Transverse colon (tissue), 4 donors: ENCODE results near the gene PSME1. TPM values are rescaled to one million over a fixed set of nuclear protein-coding genes. Genes with fewer than 3 reads are reported as not detected.
A peak's percentile ranks its signal among the peaks of the same experiment; 100 is the strongest.

Experiments
- DNase-seq: peaks from one replicate; pipeline ENCODE4 v3.0.0-alpha.2; 2019
- H3K27ac ChIP-seq, 4 donors: fragments of 200-600 bp; sonication (generic); 2 replicates each; pipeline ENCODE4 v1.5.1; 2016 to 2018; ENCODE audit warnings: inconsistent platforms in 4 of 4
- H3K27me3 ChIP-seq: fragments of 200-600 bp; sonication (generic); 2 replicates; pipeline ENCODE4 v1.5.1; 2017; ENCODE audit warnings: inconsistent platforms
- H3K36me3 ChIP-seq, 4 donors: fragments of 200-600 bp; sonication (generic); 2 replicates each; pipeline ENCODE4 v1.5.1; 2017 to 2019; ENCODE audit warnings: inconsistent platforms in 4 of 4
- H3K4me1 ChIP-seq, 4 donors: fragments of 200-600 bp; sonication (generic); 2 replicates each; pipeline ENCODE4 v1.5.1; 2017 to 2020; ENCODE audit warnings: inconsistent platforms in 4 of 4
- H3K4me3 ChIP-seq, 4 donors: fragments of 200-600 bp; sonication (generic); 1 replicate in 1 of 4; 2 replicates in 3 of 4; pipeline versions ENCODE4 v1.5.1 to v1.6.1; 2017 to 2019; ENCODE audit warnings: inconsistent platforms in 4 of 4
- H3K9me3 ChIP-seq, 2 donors: fragments of 200-600 bp; sonication (generic); 2 replicates each; pipeline ENCODE4 v1.5.1; 2017 to 2019; ENCODE audit warnings: inconsistent platforms in 2 of 2
- EP300 ChIP-seq: sonication (generic); formaldehyde crosslinking; IDR thresholded peaks from one replicate; pipeline ENCODE4 v1.6.1; 2017; ENCODE audit warnings: antibody characterized with exemption, low read depth
- POLR2A ChIP-seq: fragments of 450-650 bp; IDR thresholded peaks from one replicate; pipeline ENCODE4 v1.6.1; 2016; ENCODE audit warnings: antibody characterized with exemption, mild to moderate bottlenecking, moderate library complexity
- POLR2AphosphoS5 ChIP-seq, 3 donors: sonication (generic); formaldehyde crosslinking; IDR thresholded peaks; one replicate each; pipeline ENCODE4 v1.6.1; 2016; ENCODE audit warnings: antibody characterized with exemption in 3 of 3
- WGBS, 2 donors: methylation state at CpG; one replicate each; pipeline ENCODE4 v1.1.5; 2018; ENCODE audit warnings: low coverage in 1 of 2; 5-methylcytosine and 5-hydroxymethylcytosine counted together
- in situ Hi-C, 4 donors: fragments of 200-750 bp; cut with MboI; loops; one replicate each; pipeline versions ENCODE4 v1.15.0 to v1.15.1; 2017; ENCODE audit warnings: low sequenced_read_pairs in 3 of 4, low pct_ligation_motif_present in 1 of 4, low pct_unique_long_range_greater_than_20kb in 1 of 4
- intact Hi-C: fragments of 100-400 bp; cut with DNase I; formaldehyde crosslinking; loops from one replicate; pipeline ENCODE4 v1.15.1; 2023; ENCODE audit warnings: low total_unique reads
- total RNA-seq, 4 donors: library from RNA; depleted of rRNA; stranded (reverse); fragments of >200 nt; gene quantifications; one replicate each; pipeline ENCODE4 v1.1.0, GENCODE V29; 2016
- TF ChIP-seq, protein P1 (sequence below), 5 experiments: fragments of 200-600 bp in 3 of 5; fragments of 450-650 bp in 2 of 5; sonication (generic) in 3 of 5; IDR thresholded peaks; 1 replicate in 2 of 5; 2 replicates in 3 of 5; pipeline ENCODE4 v1.5.1; 2016 to 2017; ENCODE audit warnings: antibody characterized with exemption in 5 of 5, inconsistent platforms in 3 of 5, mild to moderate bottlenecking in 2 of 5, moderate library complexity in 1 of 5

PSME1 gene
- total RNA-seq, 4 donors from 2014 or later = 38.8 to 198 (median 132) TPM

DNA sequence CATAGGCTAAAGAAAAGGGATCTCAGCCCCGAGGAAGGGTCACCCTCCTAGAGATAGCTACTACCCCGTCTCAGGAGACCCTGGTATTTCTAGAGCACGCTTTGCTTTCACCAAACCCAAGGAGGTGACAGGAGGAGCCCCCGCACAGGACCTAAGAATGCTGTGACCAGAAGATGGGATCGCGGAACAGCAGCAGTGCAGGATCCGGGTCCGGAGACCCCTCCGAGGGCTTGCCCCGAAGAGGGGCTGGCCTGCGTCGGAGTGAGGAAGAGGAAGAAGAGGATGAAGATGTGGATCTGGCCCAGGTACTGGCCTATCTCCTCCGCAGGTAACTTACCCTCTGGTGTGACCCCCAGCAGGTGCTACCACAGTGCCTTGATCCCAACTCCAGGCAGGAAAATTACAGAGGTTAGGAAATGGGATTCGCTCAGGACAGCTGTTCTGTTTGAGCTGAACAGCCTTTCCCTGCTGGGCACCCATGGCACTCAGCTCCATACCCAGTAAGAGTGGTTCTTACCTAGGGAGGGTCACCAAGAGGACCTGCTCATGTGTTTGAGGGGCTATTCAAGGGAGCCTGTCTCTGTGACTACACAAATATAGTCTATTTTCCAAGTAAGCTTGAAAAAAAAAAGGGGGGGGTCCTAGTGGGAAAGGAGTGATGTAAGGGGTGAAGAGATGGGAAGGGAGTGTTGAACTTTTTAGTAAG lies 20.4 kb upstream of the PSME1 start:
- intact Hi-C loops = no loop called here
- Histone ChIP-seq H3K9me3 (no peaks in the 10 kb centered on the region), H3K4me3 (peak overlapping the region; percentile 51 to 77 (median 68)), H3K27ac (peak overlapping the region; percentile 97 to 100 (median 99)), H3K27me3 (no peaks in the 10 kb centered on the region), H3K4me1 (peaks cover 11 to 22% (median 19%) of the 10 kb centered on the region in 4 donors), H3K36me3 (peaks cover 0 to 28% (median 13%) of the 10 kb centered on the region in 4 donors)
- no peak for DNase-seq
- TF ChIP-seq POLR2A (no peak), POLR2AphosphoS5 (IDR thresholded peaks at IDR 0.05) (no peak), EP300 (no peak)
- TF ChIP-seq, protein P1, sequence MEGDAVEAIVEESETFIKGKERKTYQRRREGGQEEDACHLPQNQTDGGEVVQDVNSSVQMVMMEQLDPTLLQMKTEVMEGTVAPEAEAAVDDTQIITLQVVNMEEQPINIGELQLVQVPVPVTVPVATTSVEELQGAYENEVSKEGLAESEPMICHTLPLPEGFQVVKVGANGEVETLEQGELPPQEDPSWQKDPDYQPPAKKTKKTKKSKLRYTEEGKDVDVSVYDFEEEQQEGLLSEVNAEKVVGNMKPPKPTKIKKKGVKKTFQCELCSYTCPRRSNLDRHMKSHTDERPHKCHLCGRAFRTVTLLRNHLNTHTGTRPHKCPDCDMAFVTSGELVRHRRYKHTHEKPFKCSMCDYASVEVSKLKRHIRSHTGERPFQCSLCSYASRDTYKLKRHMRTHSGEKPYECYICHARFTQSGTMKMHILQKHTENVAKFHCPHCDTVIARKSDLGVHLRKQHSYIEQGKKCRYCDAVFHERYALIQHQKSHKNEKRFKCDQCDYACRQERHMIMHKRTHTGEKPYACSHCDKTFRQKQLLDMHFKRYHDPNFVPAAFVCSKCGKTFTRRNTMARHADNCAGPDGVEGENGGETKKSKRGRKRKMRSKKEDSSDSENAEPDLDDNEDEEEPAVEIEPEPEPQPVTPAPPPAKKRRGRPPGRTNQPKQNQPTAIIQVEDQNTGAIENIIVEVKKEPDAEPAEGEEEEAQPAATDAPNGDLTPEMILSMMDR (IDR thresholded peaks at IDR 0.05) = no peak
- in situ Hi-C loops = no loop called here
- 3% methylated on average over 14 of the region's 14 CpGs; no CpG with 5 or more reads in 1 of the 2 donors for WGBS, 2 donors

DNA sequence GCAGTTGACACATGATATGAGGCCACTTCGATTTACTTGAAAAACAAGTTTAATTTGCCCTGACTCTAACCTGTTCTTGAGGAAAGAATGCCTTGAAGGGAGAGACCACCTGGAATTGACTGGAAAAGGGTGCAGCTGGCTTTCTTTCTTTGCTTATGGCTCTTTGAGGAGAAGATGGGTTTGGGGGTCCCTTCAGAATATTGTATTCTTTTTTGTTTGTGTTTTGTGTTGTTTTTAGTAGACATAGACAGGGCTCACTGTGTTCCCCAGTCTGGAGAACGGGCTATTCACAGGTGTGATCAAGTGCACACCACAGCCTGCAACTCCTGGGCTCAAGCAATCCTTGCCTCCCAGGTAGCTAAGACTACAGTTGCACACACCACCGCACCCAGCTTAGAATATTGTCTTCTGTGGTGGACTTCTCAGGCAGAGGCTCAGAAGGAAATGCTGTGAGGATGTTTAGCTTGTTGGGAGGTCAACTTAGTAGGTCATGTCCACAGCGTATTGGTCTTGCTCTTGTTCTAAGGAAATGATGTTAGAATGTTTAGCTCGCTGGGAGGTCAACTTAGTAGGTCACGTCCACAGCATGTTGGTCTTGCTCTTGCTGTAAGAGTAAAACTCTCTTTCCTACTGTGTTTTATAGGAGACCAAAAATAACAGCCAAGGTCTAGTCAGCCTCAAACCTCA lies 19.7 kb upstream of the PSME1 start:
- no peak for DNase-seq
- no peaks in the 10 kb centered on the region for H3K27me3 ChIP-seq
- intact Hi-C loops (no loop called here), in situ Hi-C loops (no loop called here)
- peak overlapping the region in 2 of 4 donors; percentile 97 to 99 for H3K27ac ChIP-seq
- no peaks in the 10 kb centered on the region for H3K9me3 ChIP-seq
- no peak for TF ChIP-seq POLR2AphosphoS5 (IDR thresholded peaks at IDR 0.05)
- no peak for TF ChIP-seq POLR2A
- WGBS, 2 donors = 77% methylated on average over 4 to 6 of the region's 6 CpGs
- H3K4me1 ChIP-seq = peaks cover 11 to 18% (median 17%) of the 10 kb centered on the region in 4 donors
- peak overlapping the region in 3 of 4 donors; percentile 63 to 77 (median 74) for H3K4me3 ChIP-seq
- H3K36me3 ChIP-seq = peaks cover 0 to 35% (median 16%) of the 10 kb centered on the region in 4 donors

DNA sequence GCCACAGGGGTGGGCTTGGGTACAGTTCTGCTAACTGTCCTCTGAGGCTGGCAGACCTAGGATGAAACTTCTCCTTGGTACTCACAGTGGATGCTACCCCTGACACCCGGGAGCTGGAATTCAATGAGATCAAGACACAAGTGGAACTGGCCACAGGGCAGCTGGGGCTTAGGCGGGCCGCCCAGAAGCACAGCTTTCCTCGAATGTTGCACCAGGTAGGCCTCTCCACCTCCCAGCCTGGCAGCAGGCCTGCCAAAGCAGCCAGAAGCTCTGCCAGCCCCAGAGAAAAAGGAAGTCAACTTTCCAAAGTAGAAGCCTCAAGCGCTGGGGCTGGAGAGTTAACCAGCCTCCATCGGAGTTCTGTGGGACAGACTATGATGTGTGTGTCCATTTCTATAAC lies 18.8 kb upstream of the PSME1 start:
- no peak for DNase-seq
- Histone ChIP-seq H3K36me3 (peaks cover 0 to 44% (median 21%) of the 10 kb centered on the region in 4 donors), H3K4me3 (no peak overlapping the region), H3K27ac (no peak overlapping the region), H3K27me3 (no peaks in the 10 kb centered on the region), H3K9me3 (no peaks in the 10 kb centered on the region), H3K4me1 (peaks cover 11 to 18% (median 17%) of the 10 kb centered on the region in 4 donors)
- TF ChIP-seq POLR2AphosphoS5 (IDR thresholded peaks at IDR 0.05) (no peak), POLR2A (no peak), EP300 (no peak)
- TF ChIP-seq, protein P1 (IDR thresholded peaks at IDR 0.05) = no peak
- WGBS, 2 donors = 98% methylated on average over 6 of the region's 6 CpGs; no CpG with 5 or more reads in 1 of the 2 donors
- intact Hi-C loops = no loop called here
- in situ Hi-C loops = no loop called here

DNA sequence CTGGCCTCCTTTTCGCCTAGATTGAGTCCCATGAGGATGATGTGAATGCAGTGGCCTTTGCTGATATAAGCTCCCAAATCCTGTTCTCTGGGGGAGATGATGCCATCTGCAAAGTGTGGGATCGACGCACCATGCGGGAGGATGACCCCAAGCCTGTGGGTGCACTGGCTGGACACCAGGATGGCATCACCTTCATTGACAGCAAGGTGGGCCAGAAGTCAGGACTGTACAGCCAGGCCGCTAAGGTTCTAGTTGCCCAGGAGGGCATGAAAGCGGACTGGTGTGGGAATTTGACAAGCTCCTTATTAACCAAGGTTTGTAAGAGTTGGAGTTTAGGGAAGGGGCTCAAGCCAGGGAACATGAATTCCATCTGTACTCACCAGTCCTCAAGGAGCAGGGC lies 16.3 kb upstream of the PSME1 start:
- no peak overlapping the region for H3K27ac ChIP-seq
- no peak for DNase-seq
- H3K9me3 ChIP-seq = no peaks in the 10 kb centered on the region
- H3K27me3 ChIP-seq = no peaks in the 10 kb centered on the region
- TF ChIP-seq POLR2AphosphoS5 (IDR thresholded peaks at IDR 0.05) = no peak
- TF ChIP-seq POLR2A = no peak
- TF ChIP-seq, protein P1 (IDR thresholded peaks at IDR 0.05) = no peak
- no peak for TF ChIP-seq EP300
- peaks cover 0 to 62% (median 26%) of the 10 kb centered on the region in 4 donors for H3K36me3 ChIP-seq
- in situ Hi-C loops (no loop called here), intact Hi-C loops (no loop called here)
- H3K4me1 ChIP-seq = peaks cover 11 to 13% (median 11%) of the 10 kb centered on the region in 4 donors
- WGBS, 2 donors = 97% methylated on average over 6 of the region's 6 CpGs; no CpG with 5 or more reads in 1 of the 2 donors
- H3K4me3 ChIP-seq = no peak overlapping the region
